HepG2 (cell line): Measurements from ENCODE around the gene WNT7A. TPM values are rescaled to one million over a fixed set of nuclear protein-coding genes. Genes with fewer than 3 reads are reported as not detected.

Experiments
- JDP2 ChIP-seq: sonication (generic); formaldehyde crosslinking; IDR thresholded peaks from 2 replicates; pipeline ENCODE4 v1.8.1; 2022; ENCODE audit warnings: missing genetic modification reagents, borderline replicate concordance
- KLF12 ChIP-seq: sonication (generic); formaldehyde crosslinking; IDR thresholded peaks from 2 replicates; pipeline ENCODE4 v1.4.0; 2020; ENCODE audit warnings: missing genetic modification reagents, borderline replicate concordance
- NFIB ChIP-seq: sonication (generic); formaldehyde crosslinking; IDR thresholded peaks from 2 replicates; pipeline ENCODE4 v1.9.0; 2021; ENCODE audit warnings: missing genetic modification reagents, mild to moderate bottlenecking, borderline replicate concordance
- RFX3 ChIP-seq: IDR thresholded peaks from 2 replicates; pipeline ENCODE4 v1.6.1; 2016; ENCODE audit warnings: missing biosample characterization, missing genetic modification reagents
- RORA ChIP-seq: sonication (generic); formaldehyde crosslinking; IDR thresholded peaks from 2 replicates; pipeline ENCODE4 v1.5.0; 2020; ENCODE audit warnings: mild to moderate bottlenecking, missing genetic modification reagents, moderate library complexity
- TAF15 ChIP-seq: fragments of 200-400 bp; formaldehyde crosslinking; IDR thresholded peaks from one replicate; pipeline ENCODE4 v1.6.1; 2018; ENCODE audit warnings: mild to moderate bottlenecking, low read depth, low read length; ENCODE audit not compliant: poor library complexity, severe bottlenecking
- TCF7 ChIP-seq: sonication (generic); IDR thresholded peaks from 2 replicates; pipeline ENCODE4 v1.6.1; 2016; ENCODE audit warnings: antibody characterized with exemption, low read depth
- ZEB1 ChIP-seq: IDR thresholded peaks from 2 replicates; pipeline ENCODE4 v1.6.1; 2012; ENCODE audit warnings: mild to moderate bottlenecking, low read depth, inconsistent platforms; ENCODE audit not compliant: insufficient replicate concordance
- ZFP1 ChIP-seq: IDR thresholded peaks from 2 replicates; pipeline ENCODE4 v1.6.1; 2016
- ZMYM4 ChIP-seq: sonication (generic); formaldehyde crosslinking; IDR thresholded peaks from 2 replicates; pipeline ENCODE4 v1.8.1; 2023; ENCODE audit warnings: mild to moderate bottlenecking, missing genetic modification reagents
- ZNF432 ChIP-seq: sonication (generic); formaldehyde crosslinking; IDR thresholded peaks from 2 replicates; pipeline ENCODE4 v1.5.0; 2020; ENCODE audit warnings: missing genetic modification reagents, mild to moderate bottlenecking, borderline replicate concordance
- polyA plus RNA-seq, 8 experiments: library from polyadenylated mRNA; depleted of rRNA in 3 of 8; stranded (reverse) in 7 of 8; unstranded in 1 of 8; fragments of >200 nt; fragmentation: Illumina TruSeq in 4 of 8; extraction: Trizol in 4 of 8; gene quantifications; 2 replicates each; pipeline versions ENCODE4 v1.2.1 to v1.2.3, GENCODE V29; 2011 to 2016; ENCODE audit warnings: low read depth in 4 of 8, missing spikeins in 1 of 8, mixed read lengths in 1 of 8; ENCODE audit not compliant: insufficient read depth in 1 of 8
- total RNA-seq, 5 experiments: library from RNA; depleted of rRNA; stranded (reverse); fragments of >200 nt; fragmentation: Illumina TruSeq; extraction: Trizol; gene quantifications; 2 replicates each; pipeline ENCODE4 v1.2.3, GENCODE V29; 2016; ENCODE audit warnings: low read depth in 1 of 5
- TF ChIP-seq, protein P1 (sequence below): sonication (generic); formaldehyde crosslinking; IDR thresholded peaks from 2 replicates; pipeline ENCODE4 v1.4.0; 2020; ENCODE audit warnings: missing genetic modification reagents
- TF ChIP-seq, protein P2 (sequence below): sonication (generic); formaldehyde crosslinking; IDR thresholded peaks from 2 replicates; pipeline ENCODE4 v1.5.0; 2020; ENCODE audit warnings: mild to moderate bottlenecking, missing genetic modification reagents, moderate library complexity

WNT7A gene
- total and polyA plus RNA-seq, 2 of the 13 experiments (the other 11 are each of a cell fraction or from before 2014, with no cell fraction given): not detected

DNA sequence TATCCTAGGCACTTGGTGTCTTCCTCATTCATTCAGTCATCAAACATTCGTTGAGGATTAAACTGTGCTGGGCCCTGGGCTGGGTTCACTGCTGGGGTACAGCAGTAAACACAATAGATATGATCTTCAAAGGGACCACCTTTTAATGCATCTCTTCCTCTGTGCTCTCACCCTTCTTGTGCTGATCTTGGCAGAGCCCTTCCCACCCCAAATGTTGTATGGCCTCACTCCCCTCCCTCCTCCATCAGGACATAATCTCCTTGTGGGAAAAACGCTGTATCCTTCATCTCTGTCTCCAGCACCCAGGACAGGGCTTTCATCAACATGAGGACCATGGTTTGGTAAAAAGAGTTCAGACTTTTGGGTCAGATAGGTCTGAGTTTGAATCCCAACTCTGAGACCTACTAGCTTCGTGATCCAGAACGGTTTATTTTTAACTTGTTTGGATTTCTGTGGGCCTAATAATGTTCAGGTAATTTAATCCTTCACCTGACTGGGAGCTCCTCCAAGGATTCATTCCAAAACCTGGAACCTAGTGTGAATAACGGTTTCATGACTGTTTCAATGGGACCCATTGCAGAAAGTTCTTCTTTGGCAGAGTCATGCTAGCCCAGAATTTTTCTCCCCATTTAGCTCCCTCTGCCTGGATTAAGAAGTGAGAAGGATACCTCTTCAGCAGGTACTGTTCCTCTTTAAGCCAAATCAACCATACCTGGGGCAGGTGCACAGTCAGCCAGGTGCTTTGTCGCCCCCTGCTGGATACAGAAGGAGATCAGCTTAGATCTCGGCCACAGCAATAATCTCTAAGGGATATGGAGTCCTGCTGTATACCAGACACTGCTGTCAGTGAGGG lies 5.2 kb upstream of the WNT7A start (continued):
- TF ChIP-seq NFIB (CRISPR knock-in tag): no peak
- peak; percentile 94 for TF ChIP-seq ZEB1
- no peak for TF ChIP-seq RFX3 (CRISPR knock-in tag)
- no peak for TF ChIP-seq ZFP1 (CRISPR knock-in tag)
- TF ChIP-seq ZMYM4 (CRISPR knock-in tag): no peak
- no peak for TF ChIP-seq TCF7
- TF ChIP-seq ZNF432: no peak
- TF ChIP-seq, protein P1, sequence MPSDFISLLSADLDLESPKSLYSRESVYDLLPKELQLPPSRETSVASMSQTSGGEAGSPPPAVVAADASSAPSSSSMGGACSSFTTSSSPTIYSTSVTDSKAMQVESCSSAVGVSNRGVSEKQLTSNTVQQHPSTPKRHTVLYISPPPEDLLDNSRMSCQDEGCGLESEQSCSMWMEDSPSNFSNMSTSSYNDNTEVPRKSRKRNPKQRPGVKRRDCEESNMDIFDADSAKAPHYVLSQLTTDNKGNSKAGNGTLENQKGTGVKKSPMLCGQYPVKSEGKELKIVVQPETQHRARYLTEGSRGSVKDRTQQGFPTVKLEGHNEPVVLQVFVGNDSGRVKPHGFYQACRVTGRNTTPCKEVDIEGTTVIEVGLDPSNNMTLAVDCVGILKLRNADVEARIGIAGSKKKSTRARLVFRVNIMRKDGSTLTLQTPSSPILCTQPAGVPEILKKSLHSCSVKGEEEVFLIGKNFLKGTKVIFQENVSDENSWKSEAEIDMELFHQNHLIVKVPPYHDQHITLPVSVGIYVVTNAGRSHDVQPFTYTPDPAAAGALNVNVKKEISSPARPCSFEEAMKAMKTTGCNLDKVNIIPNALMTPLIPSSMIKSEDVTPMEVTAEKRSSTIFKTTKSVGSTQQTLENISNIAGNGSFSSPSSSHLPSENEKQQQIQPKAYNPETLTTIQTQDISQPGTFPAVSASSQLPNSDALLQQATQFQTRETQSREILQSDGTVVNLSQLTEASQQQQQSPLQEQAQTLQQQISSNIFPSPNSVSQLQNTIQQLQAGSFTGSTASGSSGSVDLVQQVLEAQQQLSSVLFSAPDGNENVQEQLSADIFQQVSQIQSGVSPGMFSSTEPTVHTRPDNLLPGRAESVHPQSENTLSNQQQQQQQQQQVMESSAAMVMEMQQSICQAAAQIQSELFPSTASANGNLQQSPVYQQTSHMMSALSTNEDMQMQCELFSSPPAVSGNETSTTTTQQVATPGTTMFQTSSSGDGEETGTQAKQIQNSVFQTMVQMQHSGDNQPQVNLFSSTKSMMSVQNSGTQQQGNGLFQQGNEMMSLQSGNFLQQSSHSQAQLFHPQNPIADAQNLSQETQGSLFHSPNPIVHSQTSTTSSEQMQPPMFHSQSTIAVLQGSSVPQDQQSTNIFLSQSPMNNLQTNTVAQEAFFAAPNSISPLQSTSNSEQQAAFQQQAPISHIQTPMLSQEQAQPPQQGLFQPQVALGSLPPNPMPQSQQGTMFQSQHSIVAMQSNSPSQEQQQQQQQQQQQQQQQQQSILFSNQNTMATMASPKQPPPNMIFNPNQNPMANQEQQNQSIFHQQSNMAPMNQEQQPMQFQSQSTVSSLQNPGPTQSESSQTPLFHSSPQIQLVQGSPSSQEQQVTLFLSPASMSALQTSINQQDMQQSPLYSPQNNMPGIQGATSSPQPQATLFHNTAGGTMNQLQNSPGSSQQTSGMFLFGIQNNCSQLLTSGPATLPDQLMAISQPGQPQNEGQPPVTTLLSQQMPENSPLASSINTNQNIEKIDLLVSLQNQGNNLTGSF: no peak
- no peak for TF ChIP-seq KLF12 (CRISPR knock-in tag)
- TF ChIP-seq TAF15: no peak
- no peak for TF ChIP-seq JDP2 (CRISPR knock-in tag)
- TF ChIP-seq, protein P2, sequence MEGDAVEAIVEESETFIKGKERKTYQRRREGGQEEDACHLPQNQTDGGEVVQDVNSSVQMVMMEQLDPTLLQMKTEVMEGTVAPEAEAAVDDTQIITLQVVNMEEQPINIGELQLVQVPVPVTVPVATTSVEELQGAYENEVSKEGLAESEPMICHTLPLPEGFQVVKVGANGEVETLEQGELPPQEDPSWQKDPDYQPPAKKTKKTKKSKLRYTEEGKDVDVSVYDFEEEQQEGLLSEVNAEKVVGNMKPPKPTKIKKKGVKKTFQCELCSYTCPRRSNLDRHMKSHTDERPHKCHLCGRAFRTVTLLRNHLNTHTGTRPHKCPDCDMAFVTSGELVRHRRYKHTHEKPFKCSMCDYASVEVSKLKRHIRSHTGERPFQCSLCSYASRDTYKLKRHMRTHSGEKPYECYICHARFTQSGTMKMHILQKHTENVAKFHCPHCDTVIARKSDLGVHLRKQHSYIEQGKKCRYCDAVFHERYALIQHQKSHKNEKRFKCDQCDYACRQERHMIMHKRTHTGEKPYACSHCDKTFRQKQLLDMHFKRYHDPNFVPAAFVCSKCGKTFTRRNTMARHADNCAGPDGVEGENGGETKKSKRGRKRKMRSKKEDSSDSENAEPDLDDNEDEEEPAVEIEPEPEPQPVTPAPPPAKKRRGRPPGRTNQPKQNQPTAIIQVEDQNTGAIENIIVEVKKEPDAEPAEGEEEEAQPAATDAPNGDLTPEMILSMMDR: peak; percentile 79
- no peak for TF ChIP-seq RORA (CRISPR knock-in tag)
